K562 (cell line): ENCODE measurements around the gene ANKLE1. TPM values are rescaled to one million over a fixed set of nuclear protein-coding genes. Genes with fewer than 3 reads are reported as not detected.

ENCODE experiments used
- ATAC-seq: fragments of 200-7000 bp; cut with Tn5 transposase; 3 replicates; pipeline ENCODE4 v1.9.1; 2020; ENCODE audit warnings: moderate library complexity
- BruUV-seq: library from RNA; stranded (reverse); fragments of 400-500 nt; replicated peaks from 2 replicates; lab custom pipeline; 2021; lab: Mats Ljungman, UMichigan
- CTCF ChIA-PET: fragments of 300-600 bp; formaldehyde crosslinking; extraction: SDS; loops from one replicate; lab custom pipeline; 2021; ENCODE audit warnings: low intra/inter-chr PET ratio; lab: Yijun Ruan, JAX
- POLR2A ChIA-PET: fragments of 300-600, 350-650 bp; sonication (Branson Sonifier 250); formaldehyde crosslinking; extraction: SDS; loops from one replicate; lab custom pipeline; 2021; ENCODE audit warnings: antibody characterized with exemption, inconsistent platforms; lab: Yijun Ruan, JAX
- DNase-seq, 4 experiments: peaks; one replicate each; pipeline versions ENCODE4 v3.0.0 to v3.0.0-alpha.2; 2011 to 2018; ENCODE audit warnings: low spot score in 3 of 4, mixed read lengths in 3 of 4; ENCODE audit errors: extremely low read depth in 1 of 4
- FAIRE-seq: peaks from 2 replicates; lab custom pipeline; 2011; peaks lifted over from hg19 to GRCh38; lab: Jason Lieb, UNC
- H2AFZ ChIP-seq: 2 replicates; pipeline ENCODE4 v1.6.0; 2011; ENCODE audit warnings: low read depth, low read length, control low read depth, inconsistent platforms
- H3K27ac ChIP-seq: fragments of 200-600 bp; 3 replicates; pipeline ENCODE4 v1.8.0; 2011; ENCODE audit warnings: low read depth, mild to moderate bottlenecking, control low read depth, inconsistent platforms, low read length, moderate library complexity, mixed read lengths; ENCODE audit errors: extremely low read depth
- H3K27me3 ChIP-seq, 2 experiments: fragments of 300-600 bp in 1 of 2; 2 replicates in 1 of 2; 3 replicates in 1 of 2; pipeline versions ENCODE4 v1.6.0 to v1.8.0; 2011; ENCODE audit warnings: inconsistent platforms in 2 of 2, low read length in 2 of 2, mild to moderate bottlenecking in 1 of 2, mixed read lengths in 1 of 2, moderate library complexity in 1 of 2; ENCODE audit not compliant: control insufficient read depth in 2 of 2, insufficient read depth in 2 of 2
- H3K36me3 ChIP-seq: fragments of 300-600 bp; 3 replicates; pipeline ENCODE4 v1.8.0; 2011; ENCODE audit warnings: mild to moderate bottlenecking, low read length, inconsistent platforms; ENCODE audit not compliant: control insufficient read depth, insufficient read depth
- H3K4me1 ChIP-seq, 2 experiments: fragments of 200-600 bp in 1 of 2; replicated peaks in 1 of 2; 2 replicates in 1 of 2; 3 replicates in 1 of 2; pipeline versions ENCODE4 v1.5.1 to v1.8.0; 2011; ENCODE audit warnings: inconsistent platforms in 2 of 2, low read length in 2 of 2, mild to moderate bottlenecking in 1 of 2, mixed read lengths in 1 of 2, moderate library complexity in 1 of 2; ENCODE audit not compliant: control insufficient read depth in 2 of 2, insufficient read depth in 2 of 2
- H3K4me2 ChIP-seq: 2 replicates; pipeline ENCODE4 v1.6.1; 2011; ENCODE audit warnings: low read length, control low read depth, inconsistent platforms, mixed read lengths; ENCODE audit not compliant: insufficient read depth
- H3K4me3 ChIP-seq: fragments of 200-600 bp; sonication (generic), shearing (Covaris generic); 2 replicates; pipeline ENCODE4 v1.5.1; 2016; ENCODE audit warnings: control low read depth, inconsistent platforms
- H3K79me2 ChIP-seq: fragments of 200-600 bp; 3 replicates; pipeline ENCODE4 v1.8.0; 2011; ENCODE audit warnings: low read length, inconsistent platforms; ENCODE audit not compliant: control insufficient read depth, insufficient read depth
- H3K9ac ChIP-seq, 2 experiments: 2 replicates each; pipeline versions ENCODE4 v1.6.0 to v1.6.1; 2011; ENCODE audit warnings: low read depth in 2 of 2, low read length in 2 of 2, control low read depth in 1 of 2, inconsistent platforms in 1 of 2, mild to moderate bottlenecking in 1 of 2, mixed read lengths in 1 of 2; ENCODE audit not compliant: insufficient read depth in 1 of 2
- H3K9me1 ChIP-seq: one replicate; pipeline ENCODE4 v1.6.0; 2011; ENCODE audit warnings: inconsistent platforms, mild to moderate bottlenecking, low read length, moderate library complexity; ENCODE audit not compliant: control insufficient read depth, insufficient read depth
- H3K9me3 ChIP-seq: replicated peaks from 2 replicates; pipeline ENCODE4 v1.5.1; 2011; ENCODE audit warnings: low read depth, low read length, inconsistent platforms; ENCODE audit not compliant: control insufficient read depth, insufficient read depth
- H4K20me1 ChIP-seq: replicated peaks from 2 replicates; pipeline ENCODE4 v1.6.1; 2011; ENCODE audit warnings: low read length, inconsistent platforms, mixed read lengths; ENCODE audit not compliant: control insufficient read depth, insufficient read depth
- ARID1B ChIP-seq: fragments of 450-650 bp; IDR thresholded peaks from 2 replicates; pipeline ENCODE4 v1.6.1; 2016; ENCODE audit warnings: antibody characterized with exemption, mild to moderate bottlenecking, inconsistent platforms
- BRF1 ChIP-seq: IDR thresholded peaks from 3 replicates; pipeline ENCODE4 v1.6.1; 2011; ENCODE audit warnings: borderline replicate concordance, mild to moderate bottlenecking; ENCODE audit not compliant: insufficient read length; ENCODE audit errors: extremely low read depth
- CAMTA2 ChIP-seq: fragments of 250-450 bp; sonication (Bioruptor Pico); conservative IDR thresholded peaks from 2 replicates; pipeline ENCODE4 v1.5.1; 2022
- CHD2 ChIP-seq: IDR thresholded peaks from 2 replicates; pipeline ENCODE4 v1.6.1; 2011; ENCODE audit warnings: low read depth, low read length
- DACH1 ChIP-seq: fragments of 450-650 bp; IDR thresholded peaks from 2 replicates; pipeline ENCODE4 v1.6.1; 2018; ENCODE audit not compliant: partially characterized antibody
- FOXJ2 ChIP-seq: fragments of 200-800 bp; sonication (Bioruptor generic); IDR thresholded peaks from 2 replicates; pipeline ENCODE4 v1.6.1; 2016; ENCODE audit warnings: missing genetic modification characterization, missing compliant biosample characterization
- HIVEP1 ChIP-seq: fragments of 250-450 bp; sonication (Bioruptor Pico); IDR thresholded peaks from 2 replicates; pipeline ENCODE4 v1.4.0; 2020; ENCODE audit warnings: mild to moderate bottlenecking
- HLTF ChIP-seq: fragments of 450-650 bp; IDR thresholded peaks from 2 replicates; pipeline ENCODE4 v1.6.1; 2016
- NELFE ChIP-seq: IDR thresholded peaks from 2 replicates; pipeline ENCODE4 v1.6.1; 2011; ENCODE audit warnings: mild to moderate bottlenecking; ENCODE audit not compliant: insufficient read depth, insufficient read length
- NR2C2 ChIP-seq, 2 experiments: fragments of 200-800 bp in 1 of 2; sonication (Bioruptor generic) in 1 of 2; sonication (generic) in 1 of 2; formaldehyde crosslinking in 1 of 2; IDR thresholded peaks; 2 replicates each; pipeline versions ENCODE4 v1.6.1 to v1.8.0; 2016 to 2022; ENCODE audit warnings: mild to moderate bottlenecking in 1 of 2, missing compliant biosample characterization in 1 of 2, missing genetic modification characterization in 1 of 2, missing genetic modification reagents in 1 of 2
- SPI1 ChIP-seq: IDR thresholded peaks from 2 replicates; pipeline ENCODE4 v1.6.1; 2011; ENCODE audit warnings: low read depth, low read length, control low read depth, borderline replicate concordance
- SRSF3 ChIP-seq: fragments of 200-400 bp; formaldehyde crosslinking; IDR thresholded peaks from 2 replicates; pipeline ENCODE4 v1.6.1; 2016; ENCODE audit warnings: mild to moderate bottlenecking, low read length, moderate library complexity; ENCODE audit not compliant: insufficient read depth
- TAF9B ChIP-seq: fragments of 450-650 bp; IDR thresholded peaks from 2 replicates; pipeline ENCODE4 v1.6.1; 2018; ENCODE audit warnings: mild to moderate bottlenecking; ENCODE audit not compliant: partially characterized antibody
- TRIM24 ChIP-seq, 2 experiments: fragments of 450-650 bp; IDR thresholded peaks; 2 replicates each; pipeline ENCODE4 v1.6.1; 2016
- ZEB2 ChIP-seq: fragments of 450-650 bp; IDR thresholded peaks from 2 replicates; pipeline ENCODE4 v1.6.1; 2016
- ZKSCAN3 ChIP-seq: fragments of 250-450 bp; sonication (Bioruptor Pico); IDR thresholded peaks from 2 replicates; pipeline ENCODE4 v1.4.0; 2020
- ZNF311 ChIP-seq: fragments of 250-450 bp; sonication (Bioruptor Pico); IDR thresholded peaks from 2 replicates; pipeline ENCODE4 v1.4.0; 2020; ENCODE audit warnings: mild to moderate bottlenecking, moderate library complexity
- ZNF384 ChIP-seq: IDR thresholded peaks from 2 replicates; pipeline ENCODE4 v1.6.1; 2012; ENCODE audit warnings: low read depth, low read length, improper control_type of control experiment
- ZNF764 ChIP-seq: fragments of 250-450 bp; sonication (Bioruptor Pico); IDR thresholded peaks from 2 replicates; pipeline ENCODE4 v1.4.0; 2020; ENCODE audit warnings: low read depth, mild to moderate bottlenecking, moderate library complexity
- WGBS: fragments of 100-300 bp; shearing (Covaris generic); methylation state at CpG from one replicate; pipeline ENCODE4 v1.1.6; 2016; ENCODE audit warnings: low coverage, mixed read lengths; ENCODE audit not compliant: insufficient coverage; ENCODE audit errors: missing lambda C conversion rate; 5-methylcytosine and 5-hydroxymethylcytosine counted together
- in situ Hi-C: fragments of 300-500 bp; cut with MboI; formaldehyde crosslinking; loops from 4 replicates; pipeline ENCODE4 v1.15.0; 2018; ENCODE audit warnings: inconsistent platforms, mixed read lengths
- intact Hi-C: fragments of 100-400 bp; cut with micrococcal nuclease; formaldehyde crosslinking; loops from 2 replicates; pipeline ENCODE4 v1.14.2; 2022
- polyA plus RNA-seq, 8 experiments: library from polyadenylated mRNA; depleted of rRNA in 4 of 8; stranded (reverse) in 5 of 8; unstranded in 3 of 8; fragments of >200 nt; fragmentation: Nextera tagmentation in 2 of 8; fragmentation: Illumina TruSeq in 1 of 8; extraction: Ambion mirVana in 2 of 8; extraction: Trizol in 1 of 8; gene quantifications; 2 replicates each; pipeline versions ENCODE4 v1.2.1 to v1.2.3, GENCODE V29; 2011 to 2014; ENCODE audit warnings: inconsistent platforms in 1 of 8, missing spikeins in 1 of 8
- total RNA-seq, 7 experiments: library from RNA; depleted of rRNA in 6 of 7; stranded (reverse); fragments of >200 nt in 6 of 7; fragmentation: Illumina TruSeq in 2 of 7; extraction: Trizol in 2 of 7; gene quantifications; 2 replicates each; pipeline versions ENCODE4 v1.2.1 to v1.2.3, GENCODE V29; 2011 to 2021; ENCODE audit warnings: low replicate concordance in 1 of 7
- TF ChIP-seq, protein P1 (sequence below): conservative IDR thresholded peaks from 2 replicates; pipeline ENCODE4 v1.6.1; 2011; ENCODE audit warnings: low read depth, mild to moderate bottlenecking, low read length; ENCODE audit not compliant: control insufficient read depth

The ANKLE1 gene
- total and polyA plus RNA-seq, 9 of the 15 experiments (the other 6 are each of a cell fraction or from before 2014, with no cell fraction given), result 0.63 to 9.2 (median 2.9) TPM

DNA sequence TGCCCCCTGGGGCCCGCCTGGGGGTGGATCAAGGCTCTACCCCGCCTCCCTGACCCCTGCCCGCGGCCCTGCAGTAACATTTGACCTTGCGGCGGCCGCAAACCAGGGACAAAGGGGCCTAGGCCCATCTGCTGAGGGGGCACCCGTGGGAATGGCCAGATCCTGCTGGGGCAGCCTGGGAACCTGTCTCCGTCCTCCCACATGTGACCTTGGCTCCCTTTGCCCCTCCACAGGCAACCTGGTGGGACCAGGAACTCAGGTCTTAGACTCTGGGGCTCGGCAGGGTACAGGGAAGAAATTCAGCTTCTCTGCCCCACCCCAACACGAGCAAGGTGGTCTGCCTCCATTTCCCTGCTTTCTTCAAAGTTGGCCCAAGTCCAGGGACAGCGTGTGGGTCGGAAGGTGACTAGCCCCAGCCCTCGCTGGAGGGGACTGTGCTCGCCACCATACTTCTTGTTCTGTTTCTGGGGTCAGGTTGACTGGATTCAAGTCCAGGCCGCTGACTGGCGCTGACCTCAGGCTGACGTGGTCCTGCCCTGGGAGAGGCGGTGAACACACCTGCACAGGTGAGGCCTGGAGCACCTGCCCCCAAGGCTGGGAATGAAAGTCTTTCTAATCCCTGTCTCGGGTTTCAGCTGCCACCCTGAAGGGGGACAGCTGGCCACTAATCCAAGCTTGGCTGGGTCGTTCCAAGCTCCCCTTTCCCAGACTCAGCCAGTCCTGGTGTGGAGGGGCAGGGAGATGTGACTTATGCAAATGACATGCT, 33.5 kb upstream of the ANKLE1 start:
- Histone ChIP-seq H3K4me3 (no peak overlapping the region), H3K36me3 (no peaks in the 10 kb centered on the region), H3K9ac (peak overlapping the region; percentile 76 to 88), H4K20me1 (peaks cover 4% of the 10 kb centered on the region; the same call in 1 of the 2 replicates), H3K27me3 (no peaks in the 10 kb centered on the region), H3K9me1 (no peaks in the 10 kb centered on the region), H3K4me1 (peaks cover 39 to 72% of the 10 kb centered on the region in 2 experiments), H3K79me2 (peaks cover 23% of the 10 kb centered on the region), H3K27ac (peak overlapping the region; percentile 53), H3K9me3 (no peaks in the 10 kb centered on the region), H2AFZ (peak overlapping the region; percentile 69), H3K4me2 (peak overlapping the region; percentile 20; the same call in 1 of the 2 replicates)
- FAIRE-seq, result peak; percentile 61
- peak; percentile 15; the same call in 2 of the 3 replicates for ATAC-seq
- ChIA-PET CTCF (no interaction called here), POLR2A (interaction anchor here (0.5 to 1.4 kb wide), 8 partner anchors 11 to 655 kb away, joined by 3 to 6 read pairs (median 3); partner anchors contain the start of gene USE1)
- in situ Hi-C loops, result no loop called here
- WGBS, result 48% methylated on average over 17 of the region's 21 CpGs
- no TSS peak for BruUV-seq
- intact Hi-C loops, result loop anchor here (5.0 kb wide), 1 partner anchor 41 kb away; no protein-coding TSS in a partner anchor
- peak in 3 of 4 experiments; percentile 43 to 83 (median 81) for DNase-seq
- TF ChIP-seq ZNF764 (CRISPR knock-in tag) (no peak), DACH1 (no peak), SRSF3 (no peak), ARID1B (0 out of 2 replicates have a peak, but pooled peaks have one; percentile 13), NELFE (no peak), ZEB2 (peak; percentile 51; the same call in 1 of the 2 replicates), HIVEP1 (CRISPR knock-in tag) (no peak), TAF9B (no peak), HLTF (no peak), TRIM24 (IDR thresholded peaks at IDR 0.05) (no peak), SPI1 (no peak), ZNF311 (no peak), ZKSCAN3 (CRISPR knock-in tag) (no peak), CAMTA2 (CRISPR knock-in tag) (no peak), NR2C2 (CRISPR knock-in tag; IDR thresholded peaks at IDR 0.05) (no peak), NR2C2 (tag; IDR thresholded peaks at IDR 0.05) (no peak), BRF1 (no peak), ZNF384 (no peak), CHD2 (no peak), FOXJ2 (tag) (no peak)
- TF ChIP-seq, protein P1, sequence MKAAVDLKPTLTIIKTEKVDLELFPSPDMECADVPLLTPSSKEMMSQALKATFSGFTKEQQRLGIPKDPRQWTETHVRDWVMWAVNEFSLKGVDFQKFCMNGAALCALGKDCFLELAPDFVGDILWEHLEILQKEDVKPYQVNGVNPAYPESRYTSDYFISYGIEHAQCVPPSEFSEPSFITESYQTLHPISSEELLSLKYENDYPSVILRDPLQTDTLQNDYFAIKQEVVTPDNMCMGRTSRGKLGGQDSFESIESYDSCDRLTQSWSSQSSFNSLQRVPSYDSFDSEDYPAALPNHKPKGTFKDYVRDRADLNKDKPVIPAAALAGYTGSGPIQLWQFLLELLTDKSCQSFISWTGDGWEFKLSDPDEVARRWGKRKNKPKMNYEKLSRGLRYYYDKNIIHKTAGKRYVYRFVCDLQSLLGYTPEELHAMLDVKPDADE, result no peak
